GM21367 (cell line): ENCODE data around the gene CD59.
"Not testable (repeated sequence)": the region's sequence is repeated elsewhere in the genome, so short reads cannot be mapped to it uniquely, and the experiment has no call there.

Experiments used
- ATAC-seq: cut with Tn5 transposase; IDR thresholded peaks from one replicate; pipeline ENCODE4 v1.9.1; 2021; ENCODE audit not compliant: unreplicated experiment

CD59 gene

DNA sequence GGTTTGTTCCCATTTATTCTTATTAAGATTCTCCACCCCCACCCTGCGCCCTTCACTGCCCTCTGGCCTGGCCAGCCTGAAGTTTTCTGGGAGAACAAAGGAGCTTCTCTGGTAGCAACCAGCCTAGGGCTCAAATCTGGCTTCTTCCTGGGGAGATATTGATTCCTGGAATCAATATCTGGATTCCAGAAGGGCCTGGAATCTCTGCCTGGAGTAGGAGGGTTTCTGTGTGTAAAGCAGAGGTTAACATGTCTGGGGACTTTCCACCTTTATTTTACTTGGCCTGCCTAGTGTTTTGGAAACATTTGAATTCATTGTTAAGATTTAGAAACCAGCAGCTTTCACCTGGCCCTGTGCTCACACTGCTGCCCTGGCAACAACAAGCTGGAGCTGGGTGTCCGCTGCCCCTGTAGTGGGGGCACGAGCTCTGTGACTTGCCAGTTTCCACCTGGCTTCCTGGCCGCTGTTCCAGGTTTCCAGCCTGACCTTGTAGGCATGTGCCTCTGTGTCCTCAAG lies 41.1 kb downstream of the CD59 start:
- ATAC-seq, result no peak

DNA sequence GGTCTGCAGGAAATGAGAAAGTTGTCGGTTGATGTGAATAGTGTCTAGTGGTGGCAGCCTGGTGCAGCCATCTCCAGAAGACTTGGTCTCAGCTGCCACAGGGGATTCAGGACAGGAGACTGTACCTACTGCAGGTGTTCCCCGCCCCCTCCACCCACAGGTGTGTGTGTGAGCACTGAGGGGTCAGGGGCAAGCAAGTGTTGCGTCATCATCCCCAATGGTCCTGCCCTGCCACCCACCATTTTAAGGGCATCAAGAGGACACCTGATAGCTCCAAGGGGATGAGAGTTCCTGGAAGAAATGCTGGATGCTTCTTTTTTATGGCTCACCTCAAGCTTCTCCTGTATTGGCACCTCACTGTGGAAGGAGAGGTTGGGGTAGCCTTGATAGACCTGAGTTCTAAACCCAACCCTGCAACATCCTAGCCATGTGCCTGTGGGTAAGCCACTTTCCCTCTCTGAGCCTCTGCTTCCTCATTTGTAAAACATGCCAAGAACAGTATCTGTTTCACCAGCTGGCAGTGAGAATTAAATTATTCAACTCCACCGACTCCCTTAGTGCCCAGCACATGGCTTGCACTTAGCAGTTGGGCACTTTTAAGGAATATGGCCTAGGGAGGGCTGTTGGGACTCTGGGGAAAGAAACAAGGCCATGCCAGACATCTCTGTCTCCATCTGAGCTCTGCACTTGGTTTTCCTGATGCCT lies 41.7 kb downstream of the CD59 start:
- no peak for ATAC-seq

- no peak for ATAC-seq
These were observed 43.7 kb downstream of the CD59 start for GRCh38 chr11:33692541-33692940.

DNA sequence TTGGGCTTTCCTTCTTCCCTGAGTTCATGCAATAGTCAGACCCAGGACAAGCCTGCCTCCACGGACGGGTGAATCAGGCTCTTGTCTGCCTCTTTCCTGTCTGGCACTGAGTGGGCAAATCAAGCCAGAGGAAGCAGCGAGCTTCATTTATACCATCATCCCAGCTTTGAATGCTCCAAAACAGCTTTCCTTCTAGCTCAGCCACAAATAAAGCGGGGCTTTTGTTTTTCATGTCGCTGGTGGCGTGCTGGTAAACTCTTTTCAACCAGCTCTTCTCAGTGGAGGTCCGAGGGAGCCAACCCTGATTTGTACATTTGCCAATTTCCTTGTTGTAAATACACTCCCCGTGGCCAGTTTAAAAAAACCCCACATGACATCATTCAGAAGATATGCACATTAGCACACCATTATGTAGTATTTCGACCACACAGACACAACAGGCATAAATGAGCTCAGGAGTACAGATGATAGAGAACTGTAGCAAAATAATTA lies 44.2 kb downstream of the CD59 start:
- no peak for ATAC-seq

DNA sequence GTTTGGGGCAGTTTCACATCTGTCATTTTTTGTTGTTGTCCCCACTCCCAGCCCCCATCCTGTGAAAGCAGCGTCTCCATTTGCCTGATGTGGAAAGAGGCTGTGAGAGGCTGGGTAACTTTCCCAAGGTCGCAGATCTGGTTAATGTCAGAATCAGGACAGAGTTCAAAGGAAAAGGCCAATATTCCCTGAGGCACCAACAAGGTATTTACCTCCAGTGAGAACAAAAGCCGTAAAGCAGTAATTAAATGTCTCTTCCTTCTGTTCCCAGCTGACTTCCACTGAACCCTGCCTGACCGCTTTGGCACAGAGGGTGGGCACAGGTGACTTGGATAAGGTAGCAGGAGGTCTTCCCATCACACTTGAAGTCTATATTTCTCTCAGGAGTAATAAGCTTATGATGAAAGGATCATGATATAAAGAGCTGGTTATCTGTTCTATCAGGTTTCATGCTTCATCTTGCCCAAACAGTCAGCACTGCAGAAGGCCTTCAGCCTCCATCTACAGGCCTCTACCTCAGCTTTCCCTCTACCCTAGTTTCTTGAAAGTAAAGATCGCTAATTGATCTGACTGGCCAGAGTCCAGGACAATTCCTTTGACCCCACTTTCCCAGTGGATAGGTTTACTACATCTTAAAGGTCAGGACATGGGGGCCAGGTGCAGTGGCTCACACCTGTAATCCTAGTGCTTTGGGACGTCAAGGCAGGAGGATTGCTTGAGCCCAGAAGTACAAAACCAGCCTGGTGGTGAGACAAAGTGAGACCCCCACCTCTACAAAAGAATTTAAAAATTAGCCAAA lies 45.0 kb downstream of the CD59 start:
- ATAC-seq, result no peak

DNA sequence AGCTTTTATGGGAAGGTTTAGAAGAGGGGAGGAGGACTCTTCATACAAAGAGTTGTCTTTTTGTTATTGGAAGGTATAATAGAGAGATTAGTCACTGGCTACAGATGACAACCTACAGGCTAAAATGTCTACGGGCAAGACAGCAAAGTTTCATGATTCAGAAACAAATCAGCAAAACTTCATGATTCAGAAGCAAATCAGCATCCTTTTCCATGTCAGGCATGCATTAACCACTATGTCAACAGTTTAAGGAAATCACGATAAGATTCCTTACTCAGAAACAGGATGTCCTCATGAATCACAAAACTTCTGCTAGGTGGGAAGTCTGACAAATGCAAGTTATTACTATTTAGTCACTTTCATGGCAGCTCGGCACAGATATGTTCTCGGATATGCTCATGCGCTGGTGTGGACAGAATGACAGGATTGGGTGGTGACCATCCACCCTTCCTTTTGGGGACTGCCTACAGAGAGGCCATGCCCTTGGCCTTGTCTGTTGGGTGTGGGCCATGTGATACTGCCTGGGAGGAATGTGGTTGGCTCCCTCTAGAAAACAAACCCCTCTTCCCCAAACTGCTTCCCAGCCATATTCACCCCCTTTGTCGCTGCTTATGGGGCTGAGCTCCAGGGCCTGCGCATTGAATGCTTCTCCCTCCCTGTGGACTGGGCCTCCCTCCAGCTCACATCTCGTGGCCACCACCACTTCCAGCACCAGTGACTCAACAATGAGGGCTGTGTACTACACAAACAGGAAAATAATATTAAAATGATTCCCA lies 45.7 kb downstream of the CD59 start:
- ATAC-seq, result no peak

DNA sequence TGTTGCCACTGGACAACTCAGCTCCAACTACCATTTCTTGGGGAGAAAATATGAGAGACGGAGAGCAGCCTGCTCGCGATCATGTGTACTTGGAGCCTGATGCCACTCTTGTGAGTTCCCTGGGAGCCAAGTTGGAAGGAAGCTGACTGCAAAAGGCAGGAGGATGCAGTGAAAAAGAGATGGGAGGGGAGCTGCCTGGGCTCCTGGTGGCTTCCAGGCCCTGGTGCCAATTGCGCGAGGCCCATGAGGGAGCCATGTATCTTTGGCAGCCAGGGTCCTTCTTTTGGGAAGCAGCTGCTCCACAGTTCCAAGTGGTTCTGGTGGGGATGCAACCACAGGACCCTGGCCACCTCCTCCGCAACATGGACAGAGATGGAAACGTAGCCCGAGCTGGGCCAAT lies 46.7 kb downstream of the CD59 start:
- no peak for ATAC-seq

DNA sequence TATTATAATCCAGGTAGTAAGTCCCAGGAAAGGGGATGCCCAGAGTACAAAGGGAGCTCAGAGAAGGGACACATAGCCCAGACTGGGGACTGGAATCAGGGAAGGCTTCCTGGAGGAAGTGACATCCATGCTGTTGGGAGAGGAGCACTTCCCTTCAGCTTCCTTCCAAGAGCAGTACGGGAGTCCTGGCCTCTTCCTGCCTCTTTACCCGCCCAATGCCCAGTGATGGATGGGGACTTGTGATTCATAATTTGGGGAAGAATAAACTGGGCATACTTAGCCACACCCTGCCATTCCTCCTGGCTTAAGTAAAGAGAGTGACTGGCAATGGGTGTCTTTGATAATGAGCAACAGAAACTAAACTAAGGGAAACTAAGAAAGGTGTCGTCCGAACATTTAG lies 47.1 kb downstream of the CD59 start:
- no peak for ATAC-seq

DNA sequence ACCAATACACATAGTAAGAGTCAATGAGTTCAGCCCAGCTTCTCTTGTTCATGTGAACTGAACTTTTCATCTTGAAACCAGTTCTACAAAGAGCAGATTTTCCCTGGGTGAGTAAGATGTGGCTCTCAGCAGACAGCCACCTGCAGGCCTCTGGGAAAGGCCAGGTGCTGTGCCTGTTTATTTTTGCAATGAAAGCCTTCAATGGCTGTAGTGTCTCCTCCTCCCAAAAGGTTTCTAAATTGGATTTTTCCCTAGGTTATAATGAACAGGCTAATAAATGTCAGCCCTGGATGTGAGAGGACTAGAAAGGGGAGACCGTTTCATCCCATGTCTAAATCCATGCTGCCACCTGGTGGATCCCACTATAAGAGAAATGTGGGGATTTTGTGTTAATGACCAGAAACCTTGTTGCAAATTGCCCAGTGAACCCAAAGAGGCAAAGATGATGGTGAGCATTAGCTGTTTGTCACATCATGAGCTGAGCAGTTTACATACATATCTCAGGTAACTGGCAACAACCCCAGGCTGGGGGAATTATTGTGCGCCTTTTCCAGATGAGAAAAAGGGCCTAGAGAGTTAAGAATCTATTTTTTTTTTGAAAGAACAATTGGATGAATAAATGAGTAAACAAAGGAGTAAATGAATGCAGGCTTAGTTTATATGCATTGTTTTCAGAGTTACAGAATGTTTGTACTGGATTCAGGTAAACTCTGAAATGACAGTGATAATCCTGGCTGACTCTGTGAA lies 48.3 kb downstream of the CD59 start:
- no peak for ATAC-seq

DNA sequence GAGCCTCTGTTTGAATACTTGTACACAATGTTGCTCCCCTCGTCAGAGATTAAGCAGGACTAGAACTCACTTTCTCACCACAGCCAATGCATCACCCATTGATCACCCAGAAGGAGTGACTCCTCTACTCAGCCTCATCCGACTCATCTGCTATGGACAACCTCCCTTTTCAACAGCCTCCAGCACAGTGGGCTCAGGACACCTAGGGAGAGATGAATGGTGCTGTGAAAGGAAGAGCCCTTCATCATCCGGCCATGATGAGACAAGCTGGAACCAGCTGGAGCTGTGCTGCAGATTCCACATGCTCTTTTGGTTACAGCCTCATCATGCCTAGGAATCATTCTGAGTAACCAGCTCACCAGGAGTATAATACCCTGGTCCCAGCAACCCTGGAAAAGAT lies 51.1 kb downstream of the CD59 start:
- no peak for ATAC-seq

DNA sequence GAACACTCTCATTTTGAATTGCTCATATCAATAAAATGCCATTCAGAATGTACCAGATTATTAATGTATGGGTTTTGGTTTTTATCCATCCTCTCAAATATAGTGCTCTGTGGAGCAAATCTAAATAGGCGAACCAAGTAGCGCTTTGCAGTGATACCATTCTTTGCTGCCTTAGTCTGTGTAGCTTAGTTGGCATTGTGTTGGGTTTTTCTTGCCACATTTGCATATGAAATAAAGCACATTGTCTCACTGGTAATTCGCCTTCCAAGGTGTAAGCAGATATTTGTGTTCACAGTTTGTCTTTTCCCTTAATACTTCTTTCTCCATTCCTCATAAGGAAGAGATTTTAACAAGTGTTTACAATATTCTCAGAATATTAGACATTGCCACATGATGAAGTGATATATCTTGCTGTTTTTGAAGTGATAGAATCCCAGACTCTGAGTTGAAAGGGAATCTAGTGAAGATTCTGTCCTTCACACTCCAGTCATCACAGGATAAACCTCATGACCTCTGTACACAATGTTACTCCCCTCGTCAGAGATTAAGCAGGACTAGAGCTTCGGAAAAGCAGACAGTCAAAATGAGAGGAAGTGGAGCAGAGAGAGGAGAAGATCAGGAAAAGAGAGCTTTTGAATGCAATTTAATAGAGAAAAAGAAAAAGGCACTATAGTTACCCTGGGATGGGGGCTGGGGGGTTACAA lies 52.1 kb downstream of the CD59 start:
- no peak for ATAC-seq

DNA sequence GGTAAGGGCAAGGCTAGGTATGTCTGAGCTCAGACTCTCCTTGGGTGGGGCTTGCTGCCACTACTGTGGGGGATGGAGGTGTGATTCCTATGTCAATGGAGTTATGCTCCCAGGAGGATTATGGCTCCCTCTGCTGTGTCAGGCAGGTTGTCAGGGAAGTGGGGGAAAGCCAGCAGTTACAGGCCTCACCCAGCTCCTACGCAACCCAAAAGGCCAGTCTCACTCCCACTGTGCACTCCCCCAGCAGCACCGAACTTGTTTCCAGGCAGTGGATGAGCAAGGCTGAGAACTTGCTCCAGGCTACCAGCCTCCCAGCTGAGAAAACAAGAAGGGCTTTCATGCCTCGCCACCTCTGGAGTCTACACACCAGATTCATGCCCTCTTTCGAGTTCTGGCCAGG lies 53.8 kb downstream of the CD59 start:
- no peak for ATAC-seq

DNA sequence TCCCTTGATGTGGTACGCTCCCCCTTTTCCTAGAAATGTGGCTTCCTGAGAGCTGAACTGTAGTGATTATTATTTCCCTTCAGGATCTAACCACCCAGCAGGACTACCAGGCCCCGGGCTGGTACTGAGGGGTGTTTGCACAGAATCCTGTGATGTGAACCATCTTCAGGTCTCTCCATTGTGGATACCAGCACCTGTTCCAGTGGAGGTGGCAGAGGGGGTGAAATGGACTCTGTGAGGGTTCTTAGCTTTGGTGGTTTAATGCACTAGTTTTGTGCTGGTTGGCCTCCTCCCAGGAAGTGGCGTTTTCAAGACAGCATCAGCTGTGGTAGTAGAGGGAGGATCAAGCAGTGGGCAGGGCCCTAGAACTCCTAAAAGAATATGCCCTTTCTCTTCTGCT lies 54.2 kb downstream of the CD59 start:
- ATAC-seq, result no peak

DNA sequence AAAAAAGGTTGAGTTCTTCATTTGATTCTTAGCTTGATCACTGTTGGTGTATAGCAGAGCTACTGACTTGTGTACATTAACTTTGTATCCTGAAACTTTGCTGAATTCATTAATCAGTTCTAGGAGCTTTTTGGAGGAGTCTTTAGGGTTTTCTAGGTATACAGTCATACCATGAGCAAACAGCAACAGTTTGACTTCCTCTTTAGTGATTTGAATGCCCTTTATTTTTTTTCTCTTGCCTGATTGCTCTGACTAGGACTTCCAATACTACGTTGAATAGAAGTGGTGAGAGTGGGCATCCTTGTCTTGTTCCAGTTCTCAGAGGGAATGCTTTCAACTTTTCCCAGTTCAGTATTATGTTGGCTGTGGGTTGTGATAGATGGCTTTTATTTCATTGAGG lies 57.6 kb downstream of the CD59 start:
- not testable (repeated sequence) for ATAC-seq

DNA sequence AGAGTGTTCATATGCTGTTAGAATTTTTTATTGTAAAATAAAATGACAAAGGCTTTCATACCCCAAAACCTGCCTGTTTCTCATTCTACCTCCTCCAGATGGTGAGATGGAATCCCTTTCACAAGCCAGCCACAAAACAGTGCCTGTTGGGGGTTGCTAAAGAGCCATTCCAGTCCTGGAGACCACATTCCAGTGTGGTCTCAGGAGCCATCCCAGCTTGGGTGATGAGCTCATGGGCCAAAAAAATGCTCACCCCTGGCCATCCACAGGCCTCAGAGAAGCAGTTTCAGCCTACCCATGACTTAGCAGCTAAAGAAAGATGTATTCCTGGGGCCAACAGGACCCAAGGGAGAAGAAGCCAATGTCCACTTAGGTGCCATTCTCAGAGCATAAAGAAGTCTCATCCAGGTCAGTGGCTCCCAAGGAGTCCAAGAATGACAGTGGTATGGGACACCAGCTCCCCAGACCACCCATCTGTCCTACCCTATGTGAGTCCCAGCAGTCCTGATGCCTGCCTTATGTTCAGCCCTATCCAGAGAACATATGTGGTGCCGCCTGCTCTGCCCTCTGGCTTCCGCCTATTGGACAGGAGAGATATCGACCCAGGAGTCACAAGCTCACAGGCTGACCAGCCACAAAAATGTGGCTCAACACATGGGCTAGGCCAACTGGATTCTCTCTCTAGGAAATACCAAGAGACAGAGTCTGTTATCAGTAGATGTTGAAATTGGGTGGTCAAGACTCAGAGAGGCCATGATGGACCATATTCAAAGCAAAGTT lies 62.0 kb downstream of the CD59 start:
- no peak for ATAC-seq

DNA sequence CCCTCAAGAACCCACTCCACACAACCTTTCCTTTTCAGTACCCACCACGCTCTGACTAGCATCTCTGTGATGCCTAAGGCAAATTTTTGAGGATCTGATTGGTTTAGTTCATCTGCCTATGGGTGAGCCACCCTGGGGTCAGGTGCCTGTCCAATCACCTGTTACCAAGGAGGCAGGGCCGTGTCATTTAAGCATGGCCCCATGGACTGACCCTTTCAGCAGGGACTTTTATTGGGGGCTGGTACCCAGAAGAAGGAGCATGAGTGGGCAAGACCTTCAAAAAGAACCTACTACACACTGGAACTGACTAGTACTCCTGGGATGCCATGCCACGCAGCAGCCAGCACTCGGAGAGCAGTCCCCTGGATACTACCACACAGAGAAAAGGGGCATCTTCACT lies 64.0 kb downstream of the CD59 start:
- no peak for ATAC-seq

DNA sequence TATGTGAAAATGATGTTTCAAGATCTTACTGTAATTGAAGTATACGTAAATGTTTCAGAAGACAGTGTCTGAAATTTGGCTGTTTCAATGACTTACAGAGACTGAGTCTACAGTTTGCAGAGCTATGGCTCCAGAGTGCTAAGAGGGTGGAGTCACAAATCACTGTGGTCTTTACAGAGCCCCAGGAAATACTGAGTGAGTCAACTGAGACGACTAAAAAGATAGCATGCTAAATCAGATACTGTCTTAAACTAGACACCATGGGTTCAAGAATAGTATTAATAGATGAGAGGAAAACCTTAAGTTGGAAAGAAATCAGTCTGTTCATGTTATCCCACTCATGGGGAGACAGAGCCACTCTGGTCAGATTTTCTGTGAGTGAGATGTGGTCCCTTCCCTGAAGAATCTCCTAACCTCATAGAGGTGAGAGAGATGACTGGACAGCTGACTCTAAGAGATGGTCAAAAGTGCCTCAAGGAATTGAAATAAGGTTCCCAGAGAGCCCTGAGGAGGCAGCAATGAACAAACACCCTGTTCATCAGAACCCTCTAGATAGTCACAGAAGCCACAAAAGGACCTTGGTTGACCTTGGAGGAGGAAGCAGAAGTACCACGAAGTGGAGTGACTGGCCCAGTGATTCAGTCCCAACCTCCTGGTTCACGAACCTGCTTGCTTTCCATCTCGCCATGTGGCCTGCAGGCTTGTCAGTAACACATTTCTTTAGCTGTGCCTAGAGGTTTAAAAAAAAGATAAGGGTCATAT lies 65.8 kb downstream of the CD59 start:
- ATAC-seq, result no peak

DNA sequence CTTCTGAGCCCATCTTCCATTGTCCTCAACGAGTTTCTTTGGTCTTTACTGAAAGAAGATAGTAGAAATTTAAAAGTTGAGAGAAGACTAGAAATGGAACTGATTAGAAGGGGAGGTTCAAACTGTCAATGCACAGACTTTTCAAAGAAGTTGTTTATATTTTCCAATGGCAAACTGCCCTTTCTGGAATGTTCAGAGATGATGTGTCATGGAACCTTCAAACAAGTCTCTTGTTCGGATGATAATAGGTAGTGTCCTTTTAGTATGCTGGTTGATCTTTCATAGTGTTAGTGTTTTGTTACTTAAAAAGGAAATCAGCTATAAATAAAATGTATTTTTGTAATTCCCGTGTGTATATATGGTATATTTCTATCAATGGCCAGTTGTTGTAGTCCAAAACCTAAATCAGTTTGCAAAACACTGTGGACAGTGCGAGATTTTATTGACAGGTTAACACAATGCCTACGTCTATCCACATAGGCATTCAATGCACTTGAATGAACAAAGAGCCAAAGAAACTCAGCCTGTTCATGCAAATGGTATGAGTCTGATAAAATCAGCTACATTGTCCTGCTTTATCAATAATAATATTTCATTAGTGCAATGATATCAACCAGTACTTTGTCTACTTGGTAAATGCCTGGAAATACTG lies 66.5 kb downstream of the CD59 start:
- no peak for ATAC-seq
